HT-29 (cell line): ENCODE data around the gene LRP5. TPM values are rescaled to one million over a fixed set of nuclear protein-coding genes. Genes with fewer than 3 reads are reported as not detected.

Source experiments
- small RNA-seq: library from RNA; depleted of rRNA; stranded (forward); fragments of <200 nt; gene quantifications from one replicate; pipeline ENCODE3, GENCODE V24; 2014
- total RNA-seq: library from RNA; depleted of rRNA; stranded (reverse); fragments of >200 nt; shearing (Covaris generic); gene quantifications from 2 replicates; pipeline ENCODE4 v1.2.3, GENCODE V29; 2014; rRNA removed

Gene LRP5
- total RNA-seq, 1 experiment from 2014 or later: 199 TPM

Small RNA genes lying within 50 kb of the gene (small RNA-seq; reads per million reads assigned to genes)
- gene NDUFA3P2: not detected

Other genes starting within 250 kb of the LRP5 start
- 67.9 and 79.4 TPM in 2 replicates for gene CHKA, start 191.2 kb upstream of the LRP5 start, total RNA-seq
- gene KMT5B, start 99.3 kb upstream of the LRP5 start, total RNA-seq: 26.5 and 27.2 TPM in 2 replicates
- gene C11orf24, start 40.6 kb upstream of the LRP5 start, total RNA-seq: 38.8 and 42.3 TPM in 2 replicates
- gene PPP6R3, start 148.2 kb downstream of the LRP5 start, total RNA-seq: 198 and 215 TPM in 2 replicates